Stimulated activated CD4-positive, alpha-beta T cell treated with anti-CD3 and anti-CD28 coated beads, Interleukin-4, amount 100 ng/mL, for 48 hours (primary cell): ENCODE data around the gene WDR74.
"Not testable (repeated sequence)": the region's sequence is repeated elsewhere in the genome, so short reads cannot be mapped to it uniquely, and the experiment has no call there.

Experiments used
- DNase-seq, 2 donors: peaks; one replicate each; pipeline ENCODE4 v3.0.0-alpha.2; 2020; ENCODE audit warnings: low read depth in 2 of 2

The WDR74 gene

DNA sequence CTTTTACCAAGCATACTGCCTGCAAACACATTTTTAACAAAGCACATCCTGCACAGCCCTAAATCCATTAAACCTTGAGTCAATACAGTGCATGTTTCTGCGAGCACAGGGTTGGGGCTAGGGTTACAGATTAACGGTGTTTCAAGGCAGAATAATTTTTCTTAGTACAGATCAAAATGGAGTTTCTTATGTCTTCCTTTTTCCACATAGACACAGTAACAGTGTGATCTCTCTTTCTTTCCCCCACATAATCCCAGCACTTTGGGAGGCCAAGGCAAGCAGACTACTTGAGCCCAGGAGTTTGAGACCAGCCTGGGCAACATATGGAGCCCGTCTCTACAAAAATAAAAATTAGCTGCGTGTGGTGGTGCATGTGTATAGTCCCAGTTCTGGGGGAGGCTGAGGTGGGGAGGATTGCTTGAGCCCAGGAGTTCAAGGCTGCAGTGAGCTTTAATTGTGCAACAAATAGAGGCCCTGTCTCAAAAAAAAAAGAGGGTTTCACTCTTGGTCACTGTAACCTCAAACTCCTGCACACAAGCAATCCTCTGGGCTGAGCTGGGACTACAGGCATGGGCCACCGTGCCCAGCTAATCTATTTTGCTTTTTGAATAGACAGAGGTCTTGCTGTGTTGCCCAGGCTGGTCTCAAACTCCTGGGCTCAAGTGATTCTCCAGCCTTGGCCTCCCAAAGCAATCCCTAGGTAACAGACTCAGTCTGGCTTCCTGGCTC, 21.6 kb upstream of the WDR74 start:
- DNase-seq = no peak

DNA sequence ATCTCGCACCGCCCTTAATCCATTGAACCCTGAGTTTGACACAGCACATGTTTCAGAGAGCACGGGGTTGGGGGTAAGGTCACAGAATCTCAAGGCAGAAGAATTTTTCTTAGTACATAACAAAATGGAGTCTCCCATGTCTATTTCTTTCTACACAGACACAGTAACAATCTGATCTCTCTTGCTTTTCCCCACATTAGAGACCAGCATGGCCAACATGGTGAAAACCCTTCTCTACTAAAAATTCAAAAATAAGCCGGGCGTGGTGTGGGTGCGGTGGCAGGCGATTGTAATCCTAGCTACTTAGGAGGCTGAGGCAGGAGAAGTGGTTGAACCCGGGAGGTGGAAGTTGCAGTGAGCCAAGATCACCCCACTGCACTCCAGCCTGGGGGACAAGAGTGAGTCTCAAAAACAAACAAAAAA, 19.9 kb upstream of the WDR74 start:
- not testable (repeated sequence) for DNase-seq

DNA sequence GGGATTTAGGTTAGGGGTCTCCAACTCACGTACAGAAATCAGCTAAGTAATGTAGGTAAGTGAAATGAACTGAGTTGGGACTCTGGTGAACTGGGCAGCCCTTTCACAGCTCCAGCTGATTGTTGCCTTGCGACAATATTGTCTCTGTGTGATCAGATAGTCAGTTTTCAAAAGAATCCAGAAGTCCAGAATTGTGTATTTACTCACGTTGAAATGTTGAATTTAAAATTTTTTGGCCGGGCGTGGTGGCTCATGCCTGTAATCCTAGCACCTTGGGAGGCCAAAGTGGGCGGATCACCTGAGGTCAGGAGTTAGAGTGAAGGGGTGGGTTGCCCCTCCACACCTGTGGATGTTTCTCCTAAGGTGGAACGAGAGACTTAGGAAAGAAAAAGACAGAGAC, 18.8 kb upstream of the WDR74 start:
- DNase-seq = no peak

DNA sequence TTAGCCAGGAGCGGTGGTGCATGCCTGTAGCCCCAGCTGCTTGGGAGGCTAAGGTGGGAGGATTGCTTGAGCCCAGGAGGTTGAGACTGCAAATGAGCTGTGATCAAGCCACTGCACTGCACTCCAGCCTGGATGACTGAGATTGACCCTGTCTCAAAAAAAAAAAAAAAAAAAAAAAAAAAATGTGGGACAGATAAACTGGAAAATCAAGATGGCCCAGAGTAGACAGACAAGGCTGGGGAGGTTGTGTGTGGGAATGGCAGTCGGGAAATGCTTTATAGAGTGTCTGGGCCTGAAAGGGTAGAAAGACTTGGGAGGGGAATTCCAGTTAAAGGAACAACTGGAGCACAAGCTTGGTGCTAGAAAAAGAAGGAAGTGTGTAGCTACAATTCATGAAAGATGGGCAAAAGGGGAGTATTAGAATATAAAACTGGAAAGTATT, 18.2 kb upstream of the WDR74 start:
- no peak for DNase-seq

DNA sequence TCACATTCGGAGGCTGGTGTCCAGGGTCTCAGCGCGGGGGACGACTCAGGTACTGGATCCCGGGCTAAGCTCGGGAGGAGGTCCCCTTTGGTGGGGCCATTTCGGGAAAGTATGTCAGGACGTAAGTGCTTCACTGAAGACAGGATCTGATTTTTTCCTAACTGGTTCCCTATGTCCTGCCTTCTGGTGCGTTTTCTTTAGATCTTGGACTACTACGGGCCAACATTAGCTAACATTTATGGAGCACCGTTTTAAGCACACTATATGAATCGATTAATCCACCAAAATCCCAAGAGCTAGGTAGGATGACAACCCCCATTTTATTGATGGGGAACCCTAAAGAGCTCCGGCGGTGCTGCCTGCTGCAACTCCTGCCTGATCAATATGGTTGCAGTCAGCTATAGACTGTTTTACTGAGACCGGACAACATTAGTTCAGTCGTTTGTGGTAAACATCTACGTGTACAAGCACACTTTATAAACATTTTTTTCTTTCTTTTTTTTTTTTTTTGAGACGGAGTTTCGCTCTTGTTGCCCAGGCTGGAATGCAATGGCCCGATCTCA, 17.0 kb upstream of the WDR74 start:
- DNase-seq = no peak

DNA sequence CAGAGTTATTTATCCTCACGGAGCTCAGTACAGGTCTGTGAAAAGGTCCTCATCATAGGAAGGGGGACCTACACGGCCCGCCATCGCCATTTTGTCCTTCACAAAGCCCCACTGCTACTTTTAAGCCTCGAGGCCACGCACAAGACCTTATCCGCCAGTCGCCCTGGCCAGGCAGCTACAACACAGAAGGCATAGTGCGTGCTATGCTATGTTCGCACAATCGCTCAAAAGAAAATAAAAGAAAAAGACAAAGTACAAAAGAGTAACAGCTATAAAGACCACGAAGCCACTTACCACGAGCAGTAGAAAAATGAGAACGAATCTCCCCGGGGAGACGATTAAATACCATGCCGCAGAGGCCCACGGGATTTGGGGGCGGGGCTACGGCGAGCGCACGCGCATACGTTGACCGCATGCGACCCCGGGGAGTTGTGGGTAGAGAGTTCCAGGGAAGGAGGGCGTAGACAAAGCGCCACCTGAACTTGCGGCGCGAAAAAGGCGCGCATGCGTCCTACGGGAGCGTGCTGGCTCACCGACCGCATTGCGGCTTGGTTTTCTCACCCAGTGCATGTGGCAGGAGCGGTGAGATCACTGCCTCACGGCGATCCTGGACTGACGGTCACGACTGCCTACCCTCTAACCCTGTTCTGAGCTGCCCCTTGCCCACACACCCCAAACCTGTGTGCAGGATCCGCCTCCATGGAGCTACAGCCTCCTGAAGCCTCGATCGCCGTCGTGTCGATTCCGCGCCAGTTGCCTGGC, 16.4 kb upstream of the WDR74 start:
- DNase-seq = peak; percentile 96

DNA sequence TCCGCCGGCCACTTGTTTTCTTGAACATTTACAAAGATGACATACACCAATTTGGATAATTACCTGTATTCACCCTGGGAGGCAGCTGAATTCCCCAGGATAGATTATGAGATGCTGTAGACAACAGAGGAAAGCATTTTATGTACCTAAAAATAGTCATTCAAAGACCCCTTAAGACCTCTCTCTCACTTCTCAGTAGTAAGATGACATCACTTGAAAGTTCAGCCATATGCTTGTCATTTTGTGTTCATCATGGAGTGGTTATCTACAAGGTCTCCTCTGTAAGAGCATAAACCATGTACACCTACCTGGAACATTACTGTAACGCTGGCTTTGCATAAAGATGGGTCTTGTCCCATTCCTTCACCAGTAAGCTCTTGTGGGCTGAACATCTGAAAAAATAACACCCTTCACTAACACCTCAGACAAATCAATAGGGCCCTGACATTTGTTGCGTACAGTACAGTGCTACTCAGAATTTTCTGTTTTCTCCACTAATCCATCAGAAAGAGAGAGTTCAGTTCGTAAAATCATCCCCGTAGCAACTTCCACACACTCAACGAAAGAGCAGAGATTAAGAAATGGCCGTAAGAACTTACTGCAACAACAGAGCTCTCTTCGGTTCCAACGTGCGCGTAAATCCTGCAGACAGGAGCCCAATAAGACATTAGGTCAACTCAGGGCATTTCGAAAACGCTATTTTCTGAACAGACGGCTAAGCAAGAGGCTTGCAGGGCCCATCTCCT, 15.6 kb upstream of the WDR74 start:
- DNase-seq = no peak

DNA sequence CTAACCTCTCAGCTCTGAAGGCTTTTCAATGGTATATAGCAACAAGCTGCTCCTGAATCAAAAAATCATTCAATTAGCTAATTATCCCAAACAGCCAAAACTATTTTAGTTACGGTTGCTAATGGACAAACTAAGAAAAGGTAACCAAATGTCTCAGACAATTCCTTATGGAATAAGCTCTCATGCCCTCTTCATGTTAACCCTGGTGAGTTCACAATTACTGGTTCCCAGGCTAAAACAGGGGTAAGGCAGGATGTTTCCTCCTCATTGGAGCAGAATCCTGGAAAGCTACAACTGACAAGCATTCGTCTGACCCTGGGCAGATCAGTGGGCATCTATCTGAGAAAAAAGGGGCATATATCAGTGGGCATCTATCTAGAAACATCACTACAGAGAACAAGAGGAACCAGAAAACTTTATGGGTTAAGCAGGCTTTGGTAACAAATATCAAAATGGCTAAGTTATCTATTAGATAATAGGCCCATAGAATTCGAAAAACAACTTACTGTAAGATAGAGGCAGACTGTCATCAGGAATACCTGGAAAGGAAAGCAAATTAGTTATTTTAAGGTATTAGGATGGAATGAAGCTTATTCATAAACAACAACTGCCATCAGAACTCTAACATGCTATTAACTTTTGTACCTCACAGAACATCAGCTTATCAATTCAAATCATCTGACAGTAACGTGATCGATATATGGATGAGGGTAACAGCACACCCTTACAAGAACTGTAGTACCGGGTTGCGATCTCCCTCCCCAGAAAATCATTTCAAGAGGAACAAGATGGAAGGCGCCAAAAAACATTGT, 14.8 kb upstream of the WDR74 start:
- no peak for DNase-seq

DNA sequence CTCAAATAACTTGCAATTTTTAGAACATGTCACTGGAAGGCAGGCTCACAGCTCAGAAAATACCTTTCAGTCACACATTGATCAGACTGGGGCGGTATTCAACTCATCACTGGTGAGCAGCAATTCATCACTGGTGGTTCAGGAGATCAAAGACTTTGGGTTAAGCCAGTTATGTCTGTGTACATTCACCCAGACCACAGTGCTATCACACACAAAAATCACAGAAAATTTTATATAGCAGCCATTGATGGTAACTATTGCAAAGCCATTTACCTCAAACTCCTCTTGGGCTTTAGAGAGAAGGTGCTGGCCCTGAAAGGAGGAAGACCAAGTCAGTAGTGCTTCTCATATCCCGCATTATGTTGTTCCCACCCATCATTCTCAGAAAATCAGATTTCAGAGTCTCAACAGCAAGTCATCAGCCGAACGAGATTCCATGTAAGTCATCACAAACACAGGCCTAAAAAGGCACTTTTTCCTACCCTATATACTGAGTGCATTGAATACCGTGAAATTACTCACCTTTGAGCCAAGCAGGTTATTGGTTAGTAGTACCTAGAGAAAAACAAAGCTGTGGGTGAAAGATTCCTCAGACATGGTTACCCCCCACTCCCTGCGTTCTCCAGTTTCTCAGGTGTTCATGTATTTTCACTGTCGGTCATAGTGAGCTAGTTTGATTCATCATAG, 14.0 kb upstream of the WDR74 start:
- DNase-seq = no peak

DNA sequence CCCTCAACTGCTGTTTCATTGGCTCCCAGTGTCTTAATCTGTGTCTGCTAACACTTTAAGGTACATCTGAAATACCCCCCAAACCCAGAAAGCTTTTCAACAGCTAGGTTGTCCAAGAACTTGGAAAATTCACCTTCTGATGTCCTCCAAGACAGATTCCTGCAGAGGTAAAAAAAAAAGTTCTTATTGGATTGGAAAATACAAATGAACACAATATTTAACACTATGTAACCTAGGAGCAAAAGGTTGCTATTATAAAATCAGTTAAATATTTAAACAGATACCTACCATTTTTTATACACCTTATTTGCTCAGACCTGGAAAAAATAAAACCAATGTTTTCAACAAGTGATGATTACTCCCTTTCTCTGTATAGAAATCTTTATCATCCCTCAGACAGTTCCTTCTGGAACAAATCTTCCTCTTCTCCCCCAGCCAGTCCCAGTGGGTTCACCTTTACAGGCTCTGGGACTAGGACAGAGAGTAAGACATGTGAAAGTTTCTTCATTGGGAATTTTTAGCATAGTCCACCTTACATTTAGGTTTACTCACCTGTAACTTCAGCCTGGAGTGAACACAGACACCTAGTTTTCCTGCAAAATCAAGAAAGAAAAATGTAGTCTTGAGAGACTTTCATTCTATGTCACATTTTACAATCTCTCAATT, 13.3 kb upstream of the WDR74 start:
- DNase-seq = no peak

DNA sequence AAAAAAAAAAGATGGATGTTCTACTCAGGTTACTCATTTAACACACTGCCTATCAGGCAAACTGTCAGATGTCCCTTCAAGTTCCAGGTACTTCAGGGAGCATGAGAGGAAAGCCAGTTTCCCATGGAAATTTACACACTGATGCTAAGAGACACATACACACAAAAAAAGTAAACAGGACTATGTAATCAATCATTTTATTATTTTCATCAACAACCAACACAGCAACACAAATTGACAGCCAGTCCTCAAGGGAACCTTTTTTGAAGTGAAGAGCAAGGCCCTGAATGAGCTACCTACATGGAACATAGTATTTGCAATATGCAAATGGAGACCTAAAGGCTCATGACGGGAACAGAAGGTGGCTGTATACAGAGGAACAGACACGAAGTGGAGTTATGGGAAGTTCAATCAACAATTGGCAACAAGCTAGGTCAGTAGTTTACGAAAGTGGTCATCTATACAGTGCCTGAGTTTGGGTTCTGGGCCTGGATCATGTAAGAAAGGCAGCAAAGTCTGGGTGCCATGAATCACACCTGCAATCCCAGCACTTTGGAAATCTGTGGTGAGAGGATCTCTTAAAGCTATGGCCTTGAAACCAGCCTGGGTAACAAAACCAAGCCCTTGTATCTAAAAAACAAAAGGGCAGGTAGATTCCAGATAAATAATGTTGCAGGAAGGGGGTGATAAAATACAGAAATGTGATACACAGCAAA, 12.6 kb upstream of the WDR74 start:
- no peak for DNase-seq

DNA sequence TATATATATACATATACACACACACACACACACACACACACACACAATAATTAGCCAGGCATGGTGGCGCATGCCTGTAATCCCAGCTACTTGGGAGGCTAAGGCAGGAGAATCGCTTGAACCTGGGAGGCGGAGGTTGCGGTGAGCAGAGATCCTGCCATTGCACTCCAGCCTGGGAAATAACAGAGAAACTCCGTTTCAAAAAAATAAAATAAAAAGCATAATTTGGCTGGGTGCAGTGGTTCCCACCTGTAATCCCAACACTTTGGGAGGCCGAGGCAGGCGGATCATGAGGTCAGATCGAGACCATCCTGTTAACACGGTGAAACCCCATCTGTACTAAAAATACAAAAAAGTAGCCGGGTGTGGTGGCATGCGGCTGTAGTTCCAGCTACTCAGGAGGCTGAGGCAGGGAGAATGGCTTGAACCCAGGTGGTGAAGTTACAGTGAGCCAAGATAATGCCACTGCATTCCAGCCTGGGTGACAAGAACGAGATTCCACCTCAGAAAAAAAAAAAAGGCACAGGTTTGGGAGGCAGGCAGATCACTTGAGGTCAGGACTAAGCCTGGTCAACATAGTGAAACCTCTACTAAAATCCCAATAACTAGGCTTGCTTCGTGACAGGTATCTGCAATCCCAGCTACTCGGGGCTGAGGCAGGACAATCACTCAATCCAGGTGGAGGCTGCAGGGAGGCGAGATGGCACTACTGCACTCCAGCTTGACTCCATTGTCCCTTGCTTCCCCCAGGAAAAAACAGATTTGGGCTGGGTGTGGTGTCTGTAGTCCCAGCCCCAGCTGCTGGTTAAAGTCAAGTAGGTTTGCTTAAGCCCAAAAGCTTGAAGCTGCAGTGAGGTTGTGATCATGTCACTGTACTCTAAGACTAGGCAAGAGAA, 11.8 kb upstream of the WDR74 start:
- no peak for DNase-seq

DNA sequence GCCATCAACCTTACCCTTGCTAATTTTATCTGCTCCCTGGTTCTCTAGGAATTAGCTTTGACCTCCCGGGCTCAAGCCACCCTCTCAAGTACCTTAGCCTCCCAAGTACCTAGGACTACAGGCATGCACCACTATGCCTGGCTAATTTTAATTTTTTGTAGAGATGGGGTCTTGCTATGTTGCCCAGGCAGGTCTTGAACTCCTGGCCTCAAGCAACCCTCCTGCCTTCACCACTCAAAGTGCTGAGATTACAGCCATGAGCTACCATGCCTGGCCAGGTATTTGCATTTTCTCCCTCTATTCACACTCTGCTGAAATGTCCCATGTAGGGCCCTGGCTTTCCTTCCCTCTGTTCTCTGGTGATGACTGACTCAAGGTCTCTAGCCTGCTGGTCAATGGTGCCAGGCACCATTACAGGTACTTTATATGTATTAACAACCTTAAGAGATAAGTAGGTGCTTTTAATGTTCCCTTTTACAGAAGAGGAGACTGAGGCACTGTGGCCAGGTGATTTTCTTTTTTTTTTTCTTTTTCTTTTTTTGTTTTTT, 8.5 kb upstream of the WDR74 start:
- DNase-seq = no peak

DNA sequence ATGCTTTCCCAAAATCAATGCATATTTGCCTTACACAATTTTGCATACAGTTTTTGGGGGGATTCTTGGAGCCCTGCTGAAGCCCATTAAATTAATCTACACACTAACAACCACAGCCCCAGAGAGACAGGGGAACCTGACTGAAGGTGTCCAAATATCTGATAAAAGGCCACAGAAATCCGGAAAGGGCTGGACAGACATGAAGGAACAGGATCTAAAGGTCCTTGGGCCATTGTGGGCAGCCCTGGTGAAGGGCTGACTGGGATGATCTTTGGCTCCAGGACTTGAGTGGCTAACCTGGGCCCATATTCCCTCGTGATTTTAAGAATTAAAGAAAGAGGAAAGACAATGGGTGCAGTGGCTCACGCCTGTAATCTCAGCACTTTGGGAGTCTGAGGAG, 6.8 kb upstream of the WDR74 start:
- no peak for DNase-seq

DNA sequence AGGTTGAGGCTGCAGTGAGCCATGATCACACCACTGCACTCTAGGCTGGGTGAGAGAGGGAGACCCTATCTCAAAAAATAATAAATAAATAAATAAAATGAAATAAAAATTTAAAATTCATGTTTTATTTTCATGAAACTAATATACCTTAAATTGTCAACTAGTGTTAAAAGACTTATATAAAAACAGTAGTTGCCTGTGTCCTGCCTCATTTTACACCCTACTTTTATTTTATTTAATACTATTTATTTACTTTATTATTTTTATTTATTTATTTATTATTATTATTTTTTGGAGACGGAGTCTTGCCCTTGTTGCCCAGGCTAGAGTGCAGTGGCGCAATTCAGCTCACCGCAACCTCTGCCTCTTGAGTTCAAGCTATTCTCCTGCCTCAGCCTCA, 4.8 kb upstream of the WDR74 start:
- no peak for DNase-seq

DNA sequence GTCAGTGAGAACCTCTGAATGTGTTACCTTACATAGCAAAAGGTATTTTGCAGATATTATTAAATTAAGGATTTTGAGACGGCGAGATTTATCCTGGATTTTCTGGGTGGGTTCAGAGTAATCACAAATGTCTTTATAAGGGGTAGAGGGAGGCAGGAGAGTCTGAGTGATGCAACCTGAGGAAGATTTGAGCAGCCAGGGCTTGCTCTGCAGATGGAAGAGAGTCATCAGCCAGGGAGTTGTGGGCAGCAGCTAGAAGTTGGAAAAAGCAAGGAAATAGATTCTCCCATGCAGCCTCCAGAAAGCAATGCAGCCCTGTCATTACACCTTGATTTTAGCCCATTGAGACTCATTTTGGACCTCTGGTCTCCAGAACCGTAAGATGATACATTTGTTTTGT, 4.1 kb upstream of the WDR74 start:
- no peak for DNase-seq

DNA sequence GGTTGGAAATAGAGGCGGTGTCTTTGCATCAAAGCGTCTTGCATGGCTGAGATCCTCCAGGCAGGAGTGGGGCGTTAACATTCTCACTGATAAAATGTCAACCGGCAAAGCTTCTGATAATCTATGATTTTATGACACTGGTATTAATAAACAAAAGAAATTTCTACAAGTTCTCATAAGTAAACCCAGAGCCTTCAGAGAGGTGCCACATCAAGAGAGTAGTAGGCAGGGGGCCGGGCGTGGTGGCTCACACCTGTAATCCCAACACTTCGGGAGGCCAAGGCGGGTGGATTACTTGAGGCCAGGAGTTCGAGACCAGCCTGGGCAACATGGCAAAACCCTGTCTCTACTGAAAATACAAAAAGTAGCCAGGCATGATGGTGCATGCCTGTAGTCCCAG, 3.5 kb upstream of the WDR74 start:
- not testable (repeated sequence) for DNase-seq

DNA sequence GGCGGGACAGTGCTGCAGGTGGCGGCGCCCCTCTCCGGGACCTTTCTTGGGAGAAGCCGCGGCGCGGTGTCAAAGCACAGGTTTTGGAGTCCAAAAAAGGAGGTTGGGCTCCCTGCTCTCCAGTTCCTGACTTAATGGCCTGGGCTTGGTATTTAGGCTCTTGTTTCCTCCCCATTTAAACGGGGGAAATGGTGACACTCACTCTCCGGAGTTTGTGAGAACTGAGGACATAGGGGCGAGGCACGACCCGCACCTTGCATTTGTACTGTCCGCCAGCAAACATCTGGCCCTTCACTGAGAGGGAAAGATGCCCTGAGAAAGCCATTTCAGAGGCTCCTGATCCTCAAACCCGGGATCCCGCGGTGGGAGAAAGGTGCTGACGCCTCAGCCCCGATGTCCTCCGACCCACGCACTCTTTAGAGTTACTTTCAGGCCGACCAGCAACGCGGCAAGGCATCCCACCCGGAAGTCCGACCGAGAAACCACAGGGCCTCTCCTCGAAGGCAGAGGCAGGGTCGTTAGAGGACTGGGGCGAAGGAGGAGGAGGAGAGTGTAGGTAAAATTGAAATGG, 2.9 kb upstream of the WDR74 start:
- no peak for DNase-seq
